Measurements from ENCODE around the gene CLEC18C.
"Not testable (repeated sequence)": the region's sequence is repeated elsewhere in the genome, so short reads cannot be mapped to it uniquely, and the experiment has no call there.

CLEC18C gene

DNA sequence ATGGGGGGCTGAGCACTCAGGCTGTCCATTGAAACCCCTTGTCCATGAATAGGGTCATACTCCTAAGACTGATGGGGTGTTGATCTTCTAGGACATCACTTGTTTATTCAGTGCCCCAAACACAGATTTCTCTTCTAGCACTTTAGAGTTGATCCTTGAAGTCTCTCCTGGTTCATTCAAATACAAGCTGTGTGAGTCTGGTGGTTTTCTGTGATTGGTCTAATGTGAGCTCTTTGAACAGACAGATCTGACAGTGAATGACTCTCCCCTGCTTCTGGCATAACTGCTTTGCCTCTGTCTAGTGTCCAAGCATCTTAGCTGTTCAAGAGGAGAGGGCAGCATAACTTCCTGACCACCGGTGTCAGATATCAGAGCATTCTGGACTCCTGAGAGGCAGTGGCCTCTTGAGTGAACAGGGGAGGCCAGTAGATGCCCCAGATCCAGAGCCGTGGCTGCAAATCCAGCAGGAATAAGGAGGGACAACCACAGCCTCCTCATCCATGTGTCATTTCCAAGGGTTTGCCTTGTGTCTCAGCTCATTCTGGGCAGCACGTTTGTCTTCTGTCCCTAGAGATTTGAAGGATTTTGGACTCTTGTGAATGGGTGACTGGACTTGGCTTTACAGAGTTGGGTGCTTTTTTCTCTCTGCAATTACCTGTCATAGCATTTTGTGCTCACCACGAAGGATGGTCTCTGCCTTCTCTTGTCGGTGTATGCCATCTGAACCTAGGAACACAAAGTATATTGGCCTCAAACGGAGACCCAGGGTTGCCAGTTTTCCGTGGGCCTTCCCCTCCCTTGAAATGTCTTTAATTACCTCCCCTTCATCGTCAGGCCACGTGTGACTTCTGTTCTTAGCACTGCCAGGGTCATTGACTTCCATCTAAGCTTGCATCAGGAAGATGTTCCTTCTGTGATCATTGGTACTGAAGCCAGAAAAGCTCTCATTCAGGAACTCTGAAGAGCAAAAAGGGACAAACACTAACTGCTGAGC is 13.9 kb upstream of the CLEC18C start:
- DNase-seq: no peak

DNA sequence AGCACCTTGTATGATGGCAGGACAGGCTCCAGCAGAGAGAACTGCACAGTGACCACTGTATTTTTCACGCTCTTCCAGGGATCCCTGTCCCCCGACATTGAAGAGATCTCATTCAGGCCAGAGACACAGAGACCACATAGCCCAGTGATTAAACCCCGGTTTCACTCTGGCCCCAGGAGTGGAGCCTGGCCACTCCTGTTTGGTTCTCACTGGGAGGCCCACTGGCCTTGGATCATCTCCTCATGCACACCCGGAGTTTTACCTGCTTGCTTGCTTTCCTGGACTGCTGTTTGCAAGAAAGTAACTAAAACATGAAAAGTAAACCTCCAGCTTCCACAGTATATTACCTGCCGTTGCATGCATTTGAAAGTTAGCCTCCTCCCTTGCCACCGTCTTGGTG is 13.2 kb upstream of the CLEC18C start:
- no peak for DNase-seq

DNA sequence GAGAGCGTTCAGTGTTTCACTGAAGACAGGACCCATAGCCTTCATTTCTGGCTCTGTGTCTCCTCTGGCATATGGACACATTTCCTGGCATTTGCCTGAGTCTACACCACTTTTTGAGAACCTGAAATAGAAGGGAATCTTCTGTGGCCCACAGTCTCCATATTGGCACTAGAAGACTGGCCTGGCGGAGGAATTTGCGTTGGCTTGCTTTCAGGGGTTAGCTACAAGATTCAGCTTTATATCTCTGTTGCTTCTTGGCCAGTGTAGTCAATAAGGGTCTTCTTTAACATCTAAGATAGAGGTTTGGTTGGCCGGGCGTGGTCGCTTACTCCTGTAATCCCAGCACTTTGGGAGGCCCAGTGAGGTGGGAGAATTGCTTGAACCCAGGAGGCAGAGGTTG is 12.8 kb upstream of the CLEC18C start:
- no peak for DNase-seq

DNA sequence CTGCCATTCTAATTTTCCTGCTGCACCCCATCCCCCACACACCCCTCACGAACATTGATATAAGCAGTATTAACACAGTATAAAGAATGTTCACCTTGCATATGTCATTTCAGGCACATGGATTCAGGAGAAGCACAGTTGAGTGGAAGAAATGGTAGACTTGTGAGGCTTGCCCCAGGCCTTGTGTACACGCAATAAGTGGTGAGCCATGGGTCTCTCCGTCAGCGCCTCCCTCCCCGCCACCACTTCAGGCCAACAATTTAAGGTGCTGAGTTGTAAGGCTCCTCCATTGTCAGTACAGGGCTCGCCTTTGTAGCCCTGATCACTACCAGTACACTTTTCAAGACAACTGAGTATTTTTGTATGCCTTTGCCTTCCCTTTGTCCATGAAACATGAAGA is 12.2 kb upstream of the CLEC18C start:
- DNase-seq: no peak

DNA sequence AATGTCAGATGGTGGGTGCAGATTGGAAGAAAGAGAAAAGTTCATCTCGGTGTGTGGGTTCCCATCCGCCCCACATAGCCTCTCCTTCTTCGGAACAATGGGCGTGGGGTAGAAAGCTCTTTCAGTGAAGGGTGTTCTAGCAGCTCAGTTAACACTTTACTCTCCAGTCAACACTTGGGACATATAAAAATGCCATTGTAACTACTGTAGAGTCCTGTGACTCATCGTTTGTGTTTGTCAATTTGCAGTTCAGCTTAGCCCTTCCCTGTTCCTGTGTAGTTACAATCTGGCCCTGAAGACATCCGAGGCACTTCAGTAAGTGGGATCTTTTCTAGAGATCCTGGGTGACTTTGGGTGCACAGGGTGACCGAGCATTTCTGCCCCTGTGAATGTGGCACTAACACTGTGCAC is 11.5 kb upstream of the CLEC18C start:
- DNase-seq: no peak

DNA sequence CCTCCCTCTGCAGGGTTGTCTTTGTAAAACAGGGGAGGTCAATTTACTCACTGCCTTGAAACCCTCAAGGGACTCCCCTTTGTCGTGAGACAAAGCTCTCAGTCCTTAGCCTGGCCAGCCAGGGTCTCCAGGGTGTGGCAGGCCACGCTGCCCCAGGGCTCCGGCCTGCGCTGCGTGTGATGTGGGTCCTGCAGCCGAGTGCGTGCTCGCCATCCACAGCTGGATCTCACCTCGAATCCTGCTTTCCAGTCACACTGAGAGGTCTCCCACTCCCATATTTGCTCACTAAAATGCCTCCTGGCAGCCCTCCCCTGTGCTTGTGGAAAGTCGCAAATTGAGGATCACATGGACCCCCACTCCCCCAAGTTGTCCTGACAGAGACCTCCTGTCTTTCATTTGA is 10.0 kb upstream of the CLEC18C start:
- DNase-seq: no peak

DNA sequence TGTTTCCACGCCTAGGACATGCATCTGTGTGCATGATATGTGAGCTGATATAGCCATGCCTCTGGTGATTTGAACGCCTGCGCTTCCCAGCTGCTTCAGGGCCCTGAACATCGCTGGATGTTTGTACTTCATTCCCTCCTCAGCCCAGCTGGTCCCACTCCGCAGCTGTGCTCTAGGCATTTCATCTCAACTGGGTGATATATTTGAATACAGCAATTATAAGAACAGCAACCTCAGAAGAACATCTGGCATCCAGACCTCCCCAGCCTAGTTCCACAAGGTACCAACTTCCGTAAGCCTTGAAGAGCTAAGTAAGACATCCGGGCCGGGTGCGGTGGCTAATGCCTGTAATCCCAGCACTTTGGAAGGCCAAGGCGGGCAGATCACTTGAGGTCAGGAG is 6.9 kb upstream of the CLEC18C start:
- DNase-seq: not testable (repeated sequence)

DNA sequence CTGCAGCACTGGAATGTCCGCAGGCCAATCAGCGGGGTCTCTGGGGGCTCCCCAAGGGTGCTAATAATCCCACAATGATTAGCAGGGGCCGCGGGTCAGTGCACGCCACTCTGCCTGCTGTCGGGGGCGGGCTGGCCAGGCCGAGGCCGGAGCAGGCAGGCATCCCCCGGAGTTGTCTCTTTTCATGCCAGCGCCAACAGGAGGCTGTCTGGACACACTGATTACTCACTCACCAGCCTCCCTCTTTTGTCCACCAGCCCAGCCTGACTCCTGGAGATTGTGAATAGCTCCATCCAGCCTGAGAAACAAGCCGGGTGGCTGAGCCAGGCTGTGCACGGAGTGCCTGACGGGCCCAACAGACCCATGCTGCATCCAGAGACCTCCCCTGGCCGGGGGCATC is 329 bp downstream of the CLEC18C start:
- not testable (repeated sequence) for DNase-seq

DNA sequence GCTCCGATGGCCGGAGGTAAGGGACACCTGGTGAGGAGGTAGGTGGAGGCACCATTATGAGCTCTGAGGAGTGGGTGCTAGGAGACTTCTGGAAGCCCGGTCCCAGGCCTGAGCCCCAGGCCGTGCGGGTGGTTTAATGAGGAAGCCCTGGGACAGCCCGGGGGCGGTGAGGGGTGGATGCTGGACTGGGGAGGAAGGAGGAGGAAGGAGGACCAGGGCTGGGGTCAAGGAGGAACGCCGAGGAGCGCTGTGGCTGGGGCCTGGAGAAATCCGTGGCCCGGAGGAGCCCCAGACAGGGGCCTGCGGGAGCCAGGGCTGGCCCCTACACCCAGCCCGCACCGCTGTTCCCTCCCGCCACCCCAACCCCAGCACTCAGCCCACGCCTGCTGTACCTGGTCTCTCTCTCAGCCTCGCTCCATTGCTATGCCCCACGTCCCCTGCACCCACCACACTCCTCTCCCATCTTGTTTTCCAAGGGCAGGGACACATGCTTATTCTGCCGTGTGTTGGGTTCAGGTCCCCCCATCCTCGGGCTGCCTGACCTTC is 873 bp downstream of the CLEC18C start:
- DNase-seq: not testable (repeated sequence)

DNA sequence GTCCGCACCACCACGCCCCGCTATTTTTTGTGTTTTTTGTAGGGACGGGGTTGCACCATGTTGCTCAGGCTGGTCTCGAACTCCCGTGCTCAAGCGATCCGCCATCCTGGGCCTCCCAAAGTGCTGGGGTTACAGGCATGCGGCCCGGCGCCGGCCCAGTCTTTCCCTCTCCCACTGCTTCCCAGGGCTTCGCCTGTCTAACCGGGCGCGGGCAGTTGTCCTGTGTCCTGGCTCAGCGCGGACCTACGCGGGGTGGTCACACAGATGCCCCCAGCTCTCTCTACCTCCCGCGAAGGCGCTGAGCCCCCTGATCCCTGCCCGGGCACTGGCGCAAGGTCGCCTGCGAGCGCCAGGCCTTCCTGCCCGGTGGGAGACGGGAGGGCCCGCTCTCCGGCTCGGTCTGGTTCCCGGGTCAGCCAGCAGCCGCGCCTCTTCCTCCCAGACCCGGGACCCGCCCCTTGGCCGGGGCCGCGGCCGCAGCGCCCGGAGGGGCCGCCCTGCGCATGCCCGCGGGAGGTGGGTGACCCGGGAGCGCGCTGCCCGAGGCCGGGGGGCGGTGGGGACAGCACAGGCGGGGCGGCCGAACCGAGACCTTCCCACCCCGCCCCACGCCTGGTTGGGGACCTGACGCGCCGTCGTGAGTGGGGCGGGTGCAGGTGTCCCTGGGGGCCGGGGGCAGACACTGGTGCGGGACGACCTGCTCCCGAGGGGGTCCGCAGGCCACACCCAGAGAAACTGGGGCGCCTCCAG is 14.4 kb downstream of the CLEC18C start:
- not testable (repeated sequence) for DNase-seq

DNA sequence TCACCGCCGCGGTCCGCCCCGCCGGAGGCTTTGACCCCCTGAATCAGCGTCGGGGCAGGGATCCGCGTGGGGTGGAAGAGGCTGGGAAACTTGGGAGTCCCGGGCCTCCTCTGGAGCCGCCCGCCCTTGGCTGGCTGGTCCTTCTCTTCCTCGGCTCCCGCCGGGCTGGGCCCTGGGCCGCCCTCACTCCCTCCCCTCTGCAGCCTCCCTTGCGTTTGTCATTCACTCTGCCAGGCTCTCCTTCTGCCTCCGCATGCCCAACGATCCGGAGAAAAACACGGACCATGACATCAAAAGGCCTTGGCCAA is 15.0 kb downstream of the CLEC18C start:
- DNase-seq: not testable (repeated sequence)

DNA sequence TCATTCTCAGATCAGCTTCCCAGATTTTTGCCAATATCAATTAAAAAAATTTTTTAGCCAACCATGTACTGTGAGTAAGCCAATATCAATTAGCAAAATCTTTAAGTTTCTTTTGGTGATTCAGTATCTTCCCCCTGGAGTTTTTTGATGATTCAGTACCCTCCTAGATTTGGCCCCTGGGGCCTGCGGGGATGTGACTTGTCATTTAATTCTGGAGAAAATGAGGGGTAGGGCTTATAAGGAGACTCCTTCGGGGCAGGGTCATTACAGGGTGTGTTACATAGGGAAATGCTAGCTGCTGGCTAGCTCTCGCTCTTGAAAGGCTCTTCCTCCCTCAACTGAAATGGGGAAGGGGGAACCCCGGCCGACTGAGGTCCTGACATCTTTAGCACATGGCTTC is 17.0 kb downstream of the CLEC18C start:
- not testable (repeated sequence) for DNase-seq

DNA sequence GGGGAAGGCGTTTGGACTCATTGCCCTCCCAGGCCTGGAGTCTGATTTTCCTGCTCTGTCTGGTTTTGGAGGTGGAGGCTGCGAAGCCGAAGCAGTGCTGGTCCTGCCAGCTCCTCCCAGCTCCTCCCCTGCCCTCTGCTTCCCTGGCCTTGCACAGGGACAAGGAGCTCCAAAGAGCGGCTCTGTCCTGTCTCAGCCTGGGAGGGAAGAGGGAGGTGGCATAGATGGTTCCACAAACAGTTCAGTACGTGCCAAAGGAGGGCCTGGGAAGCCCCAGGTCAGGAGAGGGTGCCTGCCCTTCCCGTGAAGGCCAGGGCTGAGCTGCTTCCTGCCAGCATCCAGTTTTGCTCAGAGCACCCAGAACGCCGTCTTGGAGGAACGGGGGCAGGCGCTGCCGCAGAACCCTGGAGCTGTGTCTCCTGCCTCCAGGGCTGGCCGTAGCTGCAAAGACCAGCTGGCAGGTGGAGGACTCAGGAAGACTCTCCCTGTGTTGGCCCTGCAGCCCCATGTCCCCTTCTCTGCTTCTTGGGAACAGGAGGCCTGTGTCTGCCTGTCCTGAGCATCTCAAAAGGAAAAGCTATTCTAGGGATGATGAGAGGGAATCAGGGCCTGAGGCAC is 23.2 kb downstream of the CLEC18C start:
- DNase-seq: not testable (repeated sequence)

DNA sequence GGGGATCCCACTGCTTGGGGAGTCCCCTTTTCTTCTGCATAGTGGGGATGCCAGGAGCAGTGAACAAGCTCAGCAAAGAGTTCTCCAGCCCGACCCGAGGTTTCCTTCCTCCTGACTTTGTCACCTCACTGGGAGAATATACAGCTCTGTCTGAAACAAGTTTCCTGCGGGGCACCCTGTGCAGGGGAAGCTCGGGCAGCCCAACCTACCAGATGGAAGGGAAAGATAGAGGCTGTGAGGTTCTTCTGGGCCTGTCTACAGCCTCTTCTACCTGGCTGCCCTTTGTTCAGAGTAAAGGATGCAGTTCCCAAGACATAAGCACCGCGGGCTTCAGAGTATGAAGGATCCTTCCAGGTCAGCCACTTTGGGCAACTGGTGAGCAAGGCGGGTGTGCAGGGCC is 24.0 kb downstream of the CLEC18C start:
- not testable (repeated sequence) for DNase-seq

DNA sequence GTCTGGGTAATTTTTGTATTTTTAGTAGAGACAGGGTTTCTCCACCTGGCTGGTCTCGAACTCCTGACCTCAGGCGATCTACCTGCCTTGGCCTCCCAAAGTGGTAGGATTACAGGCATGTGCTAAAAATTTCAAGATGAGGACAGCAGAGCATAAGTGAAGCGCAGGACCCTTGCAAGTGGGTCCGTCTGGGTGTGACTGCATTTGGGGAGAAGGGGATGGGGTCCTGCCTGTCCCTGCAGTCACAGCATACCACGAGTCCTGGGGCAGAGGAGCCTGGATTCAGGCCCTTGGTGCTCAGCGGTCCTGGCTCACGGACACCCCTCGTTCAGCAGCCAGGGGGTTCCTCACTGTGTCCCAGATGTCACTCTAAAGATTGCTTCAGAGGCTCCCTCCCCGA is 24.6 kb downstream of the CLEC18C start:
- not testable (repeated sequence) for DNase-seq

DNA sequence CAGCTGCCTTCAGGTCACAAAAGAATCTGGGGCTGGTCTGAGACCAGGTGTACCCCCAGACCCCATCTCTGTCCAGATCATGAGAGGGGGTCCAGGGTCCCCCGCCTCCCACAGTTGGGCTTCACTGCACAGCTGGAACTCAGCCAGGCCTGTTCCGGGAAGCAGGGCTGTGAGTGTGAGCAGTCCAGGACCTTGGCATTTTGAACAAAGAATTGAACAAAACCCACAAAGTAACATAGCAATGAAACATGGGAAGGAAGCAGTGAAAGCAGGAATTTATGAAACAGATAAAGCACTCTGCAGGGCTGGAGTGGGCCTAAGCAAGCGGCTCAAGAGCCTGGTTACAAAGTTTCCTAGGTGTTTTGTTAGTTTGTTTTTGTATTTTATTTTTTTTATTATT is 25.1 kb downstream of the CLEC18C start:
- DNase-seq: not testable (repeated sequence)

DNA sequence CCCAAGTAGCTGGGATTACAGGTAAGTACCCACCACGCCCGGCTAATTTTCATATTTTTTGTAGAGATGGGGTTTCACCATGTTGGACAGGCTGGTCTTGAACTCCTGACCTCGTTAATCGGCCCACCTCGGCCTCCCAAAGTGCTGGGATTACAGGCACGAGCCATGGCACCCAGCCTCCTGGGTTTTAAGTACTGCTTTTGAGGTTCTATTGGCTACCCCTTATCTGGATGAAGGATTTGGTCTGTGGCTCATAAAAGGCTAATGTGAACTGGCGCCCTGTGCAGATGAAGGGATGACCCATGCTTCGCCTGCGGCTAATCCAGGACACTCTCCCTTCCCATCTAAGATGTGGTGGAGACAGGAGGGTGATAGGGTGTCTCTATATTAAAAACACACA is 25.6 kb downstream of the CLEC18C start:
- DNase-seq: not testable (repeated sequence)

DNA sequence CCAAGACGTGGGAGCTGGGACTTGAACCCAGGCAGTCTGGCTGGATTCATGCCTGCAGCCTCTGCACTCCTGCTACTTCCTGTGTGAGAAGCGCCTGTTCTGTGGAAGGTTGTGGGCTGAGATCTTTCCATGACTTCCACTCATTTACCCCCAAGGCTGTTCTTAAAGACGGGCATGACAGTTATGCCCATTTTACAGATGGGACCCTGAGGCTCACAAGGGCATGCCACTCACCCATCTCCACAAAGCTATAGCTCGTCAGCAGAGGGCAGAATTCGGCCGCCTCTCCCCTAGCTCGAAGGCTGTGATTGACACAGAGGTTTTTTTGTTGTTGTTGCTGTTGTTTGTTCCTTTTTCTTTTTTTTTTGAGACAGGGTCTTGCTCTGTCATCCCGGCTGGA is 26.5 kb downstream of the CLEC18C start:
- DNase-seq: not testable (repeated sequence)

DNA sequence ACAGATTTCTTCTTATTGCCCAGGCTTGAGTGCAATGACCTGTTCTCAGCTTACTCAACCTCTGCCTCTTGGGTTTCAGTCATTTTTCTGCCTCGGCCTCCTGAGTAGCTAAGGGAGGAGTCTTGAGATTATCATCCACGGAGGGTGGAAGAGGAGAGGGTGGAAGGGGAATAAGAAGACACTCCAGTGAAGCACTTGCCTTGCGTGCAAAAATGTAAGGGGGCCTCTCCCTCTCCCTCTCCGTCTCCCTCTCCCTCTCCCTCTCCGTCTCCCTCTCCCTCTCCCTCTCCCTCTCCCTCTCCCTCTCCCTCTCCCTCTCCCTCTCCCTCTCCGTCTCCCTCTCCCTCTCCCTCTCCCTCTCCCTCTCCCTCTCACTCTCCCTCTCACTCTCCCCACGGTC is 29.9 kb downstream of the CLEC18C start:
- DNase-seq: not testable (repeated sequence)

DNA sequence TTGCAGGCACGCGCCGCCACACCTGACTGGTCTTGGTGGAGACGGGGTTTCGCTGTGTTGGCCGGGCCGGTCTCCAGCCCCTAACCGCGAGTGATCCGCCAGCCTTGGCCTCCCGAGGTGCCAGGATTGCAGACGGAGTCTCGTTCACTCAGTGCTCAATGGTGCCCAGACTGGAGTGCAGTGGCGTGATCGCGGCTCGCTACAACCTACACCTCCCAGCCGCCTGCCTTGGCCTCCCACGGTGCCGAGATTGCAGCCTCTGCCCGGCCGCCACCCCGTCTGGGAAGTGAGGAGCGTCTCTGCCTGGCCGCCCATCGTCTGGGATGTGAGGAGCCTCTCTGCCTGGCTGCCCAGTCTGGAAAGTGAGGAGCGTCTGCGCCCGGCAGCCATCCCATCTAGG is 30.4 kb downstream of the CLEC18C start:
- not testable (repeated sequence) for DNase-seq

DNA sequence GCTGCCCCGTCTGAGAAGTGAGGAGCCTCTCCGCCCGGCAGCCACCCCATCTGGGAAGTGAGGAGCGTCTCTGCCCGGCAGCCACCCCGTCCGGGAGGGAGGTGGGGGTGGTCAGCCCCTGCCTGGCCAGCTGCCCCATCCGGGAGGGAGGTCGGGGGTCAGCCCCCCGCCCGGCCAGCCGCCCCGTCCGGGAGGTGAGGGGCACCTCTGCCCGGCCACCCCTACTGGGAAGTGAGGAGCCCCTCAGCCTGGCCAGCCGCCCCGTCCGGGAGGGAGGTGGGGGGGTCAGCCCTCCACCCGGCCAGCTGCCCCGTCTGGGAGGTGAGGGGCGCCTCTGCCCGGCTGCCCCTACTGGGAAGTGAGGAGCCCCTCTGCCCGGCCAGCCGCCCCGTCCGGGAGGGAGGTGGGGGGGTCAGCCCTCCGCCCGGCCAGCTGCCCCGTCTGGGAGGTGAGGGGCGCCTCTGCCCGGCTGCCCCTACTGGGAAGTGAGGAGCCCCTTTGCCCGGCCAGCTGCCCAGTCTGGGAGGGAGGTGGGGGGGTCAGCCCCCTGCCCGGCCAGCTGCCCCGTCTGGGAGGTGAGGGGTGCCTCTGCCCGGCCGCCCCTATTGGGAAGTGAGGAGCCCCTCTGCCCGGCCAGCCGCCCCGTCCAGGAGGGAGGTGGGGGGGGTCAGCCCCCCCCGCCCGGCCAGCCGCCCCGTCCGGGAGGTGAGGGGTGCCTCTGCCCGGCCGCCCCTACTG is 31.2 kb downstream of the CLEC18C start:
- DNase-seq: not testable (repeated sequence)

DNA sequence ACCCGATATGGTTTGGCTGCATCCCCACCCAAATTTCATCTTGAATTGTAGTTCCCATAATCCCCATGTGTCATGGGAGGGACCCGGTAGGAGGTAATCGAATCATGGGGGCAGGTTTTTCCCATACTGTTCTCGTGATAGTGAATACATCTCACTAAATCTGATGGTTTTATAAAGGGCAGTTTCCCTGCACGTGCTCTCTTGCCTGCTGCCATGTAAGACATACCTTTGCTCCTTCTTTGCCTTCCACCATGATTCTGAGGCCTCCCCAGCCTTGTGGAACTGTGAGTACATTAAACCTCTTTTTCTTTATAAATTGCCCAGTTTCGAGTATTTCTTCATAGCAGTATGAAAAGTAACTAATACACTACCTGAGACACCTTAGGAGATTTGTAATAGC is 32.8 kb downstream of the CLEC18C start:
- DNase-seq: not testable (repeated sequence)

DNA sequence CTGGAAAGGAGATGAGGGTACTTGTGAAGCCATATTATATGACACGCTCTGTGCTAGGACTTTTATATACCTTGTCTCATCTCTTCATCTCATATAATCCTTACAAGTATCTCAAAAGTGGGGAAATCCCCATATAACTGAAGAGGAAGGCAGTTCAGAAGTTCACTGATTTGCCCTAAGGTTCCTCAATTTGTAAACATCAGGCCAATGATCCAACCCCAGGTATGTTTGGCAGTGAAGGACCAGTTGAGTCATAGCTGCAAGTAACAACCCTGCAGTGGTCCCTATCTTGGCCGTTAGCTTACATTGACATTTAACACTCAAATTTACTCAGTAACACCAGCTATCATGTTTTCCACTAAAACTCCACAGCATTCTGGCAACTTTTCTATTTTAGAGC is 45.0 kb downstream of the CLEC18C start:
- DNase-seq: not testable (repeated sequence)
